ENCODE data around the gene MAN2B2. TPM values are rescaled to one million over a fixed set of nuclear protein-coding genes. Genes with fewer than 3 reads are reported as not detected.

The MAN2B2 gene
- total RNA-seq, 1 donor from 2014 or later = 24.2 TPM

DNA sequence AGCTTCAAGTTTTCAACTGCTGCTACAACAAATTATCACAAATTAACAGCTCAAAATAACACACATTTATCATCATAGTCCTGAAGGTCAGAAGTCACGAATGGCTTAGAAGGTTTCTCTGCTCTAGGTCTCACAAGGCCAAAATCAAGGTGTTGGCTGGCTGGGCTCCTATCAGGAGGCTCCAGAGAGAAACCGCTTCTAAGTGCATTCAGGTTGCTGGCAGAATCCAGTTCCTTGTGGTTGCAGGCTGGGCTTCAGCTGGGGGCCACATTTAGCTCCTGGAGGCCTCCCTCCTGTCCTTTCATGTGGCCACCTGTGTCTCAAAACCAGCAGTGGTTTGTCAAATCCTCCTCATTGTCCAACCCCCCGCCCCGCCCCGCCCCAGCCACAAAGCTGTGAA lies 80.9 kb downstream of the MAN2B2 start:
- peaks cover 9% of the 10 kb centered on the region for H3K27me3 Mint-ChIP-seq
- peaks cover 3% of the 10 kb centered on the region for H3K4me1 Mint-ChIP-seq
- intact Hi-C loops (cut with micrococcal nuclease) = no loop called here
- POLR2A ChIA-PET = no interaction called here
- DNase-seq = no peak
- H3K27ac Mint-ChIP-seq = no peak overlapping the region
- ATAC-seq (ENCODE audit: low read depth) = no peak
- H3K9me3 Mint-ChIP-seq = no peaks in the 10 kb centered on the region
- TF ChIP-seq, protein P1, sequence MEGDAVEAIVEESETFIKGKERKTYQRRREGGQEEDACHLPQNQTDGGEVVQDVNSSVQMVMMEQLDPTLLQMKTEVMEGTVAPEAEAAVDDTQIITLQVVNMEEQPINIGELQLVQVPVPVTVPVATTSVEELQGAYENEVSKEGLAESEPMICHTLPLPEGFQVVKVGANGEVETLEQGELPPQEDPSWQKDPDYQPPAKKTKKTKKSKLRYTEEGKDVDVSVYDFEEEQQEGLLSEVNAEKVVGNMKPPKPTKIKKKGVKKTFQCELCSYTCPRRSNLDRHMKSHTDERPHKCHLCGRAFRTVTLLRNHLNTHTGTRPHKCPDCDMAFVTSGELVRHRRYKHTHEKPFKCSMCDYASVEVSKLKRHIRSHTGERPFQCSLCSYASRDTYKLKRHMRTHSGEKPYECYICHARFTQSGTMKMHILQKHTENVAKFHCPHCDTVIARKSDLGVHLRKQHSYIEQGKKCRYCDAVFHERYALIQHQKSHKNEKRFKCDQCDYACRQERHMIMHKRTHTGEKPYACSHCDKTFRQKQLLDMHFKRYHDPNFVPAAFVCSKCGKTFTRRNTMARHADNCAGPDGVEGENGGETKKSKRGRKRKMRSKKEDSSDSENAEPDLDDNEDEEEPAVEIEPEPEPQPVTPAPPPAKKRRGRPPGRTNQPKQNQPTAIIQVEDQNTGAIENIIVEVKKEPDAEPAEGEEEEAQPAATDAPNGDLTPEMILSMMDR (IDR thresholded peaks at IDR 0.05) = no peak
- H3K36me3 Mint-ChIP-seq (ENCODE audit: low read depth) = no peaks in the 10 kb centered on the region
- no peak overlapping the region for H3K4me3 Mint-ChIP-seq
- CTCF ChIA-PET = interaction anchor here (0.6 kb wide), 1 partner anchor 405 kb away, joined by 3 read pairs; no protein-coding TSS in a partner anchor

DNA sequence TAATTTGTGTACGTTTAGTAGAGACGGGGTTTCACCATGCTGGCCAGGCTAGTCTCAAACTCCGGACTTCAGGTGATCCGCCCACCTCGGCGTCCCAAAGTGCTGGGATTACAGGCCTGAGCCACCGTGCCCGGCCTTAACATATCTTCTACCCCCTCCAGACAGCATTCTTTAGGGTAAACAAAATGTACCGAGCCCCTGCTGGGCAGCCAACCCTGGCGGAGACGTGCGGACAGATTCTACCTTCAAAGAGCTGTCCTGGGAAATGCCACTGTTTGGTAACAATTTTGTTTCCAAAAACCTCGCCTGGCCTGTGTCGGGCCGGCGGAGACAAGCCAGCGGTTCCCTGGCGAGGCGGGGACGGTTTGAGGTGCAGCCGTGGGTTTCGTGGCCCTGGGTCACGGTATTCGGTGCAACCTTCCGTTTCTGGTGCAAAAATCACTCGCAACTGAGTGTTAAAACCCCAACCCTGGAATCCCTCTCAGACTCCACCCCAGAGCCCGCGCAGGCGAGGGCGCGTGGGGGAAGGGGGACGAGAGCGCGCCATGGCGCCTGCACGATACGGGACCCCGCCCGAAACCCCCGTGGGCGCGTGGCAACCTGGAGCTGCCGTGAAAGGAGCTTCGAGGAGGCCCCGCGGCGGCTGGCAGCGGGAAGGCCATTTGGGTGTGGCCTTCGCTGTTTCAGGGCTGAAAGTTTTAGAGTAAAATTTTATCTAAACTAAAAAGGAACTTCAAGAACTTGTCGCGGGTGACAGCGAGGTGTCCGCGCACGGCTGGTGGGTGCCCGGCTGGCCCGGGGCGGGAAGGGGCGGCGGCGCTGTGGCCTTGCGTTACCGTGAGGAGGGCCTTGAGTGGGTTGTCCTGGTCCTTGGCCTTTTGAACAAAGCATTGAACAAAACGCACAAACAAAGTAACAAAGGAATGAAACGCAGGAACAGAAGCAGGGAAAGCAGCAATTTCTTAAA lies 82.5 kb downstream of the MAN2B2 start:
- POLR2A ChIA-PET = interaction anchor here (1.0 to 3.1 kb wide), 2 partner anchors 16 to 52 kb away, joined by 4 to 29 read pairs; partner anchors contain the start of gene MRFAP1
- no peak for ATAC-seq (ENCODE audit: low read depth)
- Mint-ChIP-seq H3K27ac (no peak overlapping the region), H3K4me1 (peaks cover 3% of the 10 kb centered on the region), H3K9me3 (no peaks in the 10 kb centered on the region), H3K4me3 (no peak overlapping the region), H3K36me3 (ENCODE audit: low read depth) (no peaks in the 10 kb centered on the region), H3K27me3 (peaks cover 16% of the 10 kb centered on the region)
- no peak for DNase-seq
- TF ChIP-seq, protein P1 (IDR thresholded peaks at IDR 0.05) = no peak
- CTCF ChIA-PET = no interaction called here
- intact Hi-C loops (cut with micrococcal nuclease) = loop anchor here (2.0 kb wide), 1 partner anchor 17 kb away; the partner anchor contains the start of gene MRFAP1

DNA sequence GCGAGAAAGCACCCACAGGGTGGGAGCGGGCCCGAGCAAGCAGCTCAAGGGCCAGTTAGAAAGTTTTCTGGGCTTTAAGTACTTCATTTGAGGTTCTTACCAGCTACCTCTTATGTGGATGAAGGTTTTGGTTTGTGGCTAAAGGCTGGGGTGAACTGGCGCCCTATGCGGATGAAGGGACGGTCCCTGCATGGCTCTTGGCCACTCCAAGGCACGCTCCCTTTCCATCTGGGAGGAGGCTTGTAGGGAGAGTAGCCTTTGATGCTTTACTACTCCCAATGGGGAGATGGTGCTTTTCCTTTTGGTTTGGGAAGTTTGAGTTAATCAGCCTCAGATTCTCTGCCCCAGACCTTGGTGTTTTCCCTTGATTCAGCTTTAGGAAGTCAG lies 83.2 kb downstream of the MAN2B2 start:
- peaks cover 18% of the 10 kb centered on the region for H3K27me3 Mint-ChIP-seq
- DNase-seq (no peak), ATAC-seq (ENCODE audit: low read depth) (no peak)
- no peak overlapping the region for H3K27ac Mint-ChIP-seq
- peaks cover 3% of the 10 kb centered on the region for H3K4me1 Mint-ChIP-seq
- TF ChIP-seq, protein P1 (IDR thresholded peaks at IDR 0.05) = no peak
- POLR2A ChIA-PET = interaction anchor here (1.0 to 3.1 kb wide), 4 partner anchors 12 to 51 kb away, joined by 3 to 29 read pairs (median 8); partner anchors contain the start of gene MRFAP1
- CTCF ChIA-PET = no interaction called here
- H3K4me3 Mint-ChIP-seq = peak overlapping the region; percentile 71
- H3K9me3 Mint-ChIP-seq = no peaks in the 10 kb centered on the region
- intact Hi-C loops (cut with micrococcal nuclease) = loop anchor here (2.0 kb wide), 1 partner anchor 17 kb away; the partner anchor contains the start of gene MRFAP1
- H3K36me3 Mint-ChIP-seq (ENCODE audit: low read depth) = no peaks in the 10 kb centered on the region

DNA sequence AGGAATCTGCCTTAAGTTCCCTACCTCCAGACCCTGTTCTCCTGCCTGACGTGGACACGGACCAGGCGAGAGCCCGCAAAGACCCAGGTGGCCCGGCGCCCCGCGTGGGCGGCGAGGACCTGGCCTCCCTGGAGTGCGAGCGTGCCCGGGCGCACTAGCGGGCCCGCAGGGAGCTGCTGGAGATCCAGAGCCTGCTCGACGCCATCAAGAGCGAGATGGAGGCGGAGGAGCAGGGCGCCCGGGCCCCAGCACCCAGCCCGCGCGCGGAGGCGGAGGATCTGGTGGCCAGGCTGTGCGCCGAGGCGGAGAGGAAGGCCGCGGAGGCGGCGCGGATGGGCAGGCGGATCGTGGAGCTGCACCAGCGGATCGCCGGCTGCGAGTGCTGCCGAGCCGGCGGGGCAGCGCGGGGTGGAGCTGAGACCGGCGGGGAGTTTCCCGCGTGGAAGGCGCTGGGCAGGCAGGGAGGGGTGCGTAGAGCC lies 83.6 kb downstream of the MAN2B2 start:
- DNase-seq (no peak), ATAC-seq (ENCODE audit: low read depth) (peak; percentile 81)
- Mint-ChIP-seq H3K36me3 (ENCODE audit: low read depth) (no peaks in the 10 kb centered on the region), H3K27ac (no peak overlapping the region), H3K4me1 (peaks cover 3% of the 10 kb centered on the region), H3K4me3 (peak overlapping the region; percentile 71), H3K9me3 (no peaks in the 10 kb centered on the region), H3K27me3 (peaks cover 18% of the 10 kb centered on the region)
- TF ChIP-seq, protein P1 (IDR thresholded peaks at IDR 0.05) = no peak
- ChIA-PET CTCF (no interaction called here), POLR2A (interaction anchor here (1.0 to 3.1 kb wide), 4 partner anchors 12 to 50 kb away, joined by 3 to 29 read pairs (median 8); partner anchors contain the start of gene MRFAP1)
- intact Hi-C loops (cut with micrococcal nuclease) = loop anchor here (2.0 kb wide), 1 partner anchor 18 kb away; the partner anchor contains the start of gene MRFAP1

DNA sequence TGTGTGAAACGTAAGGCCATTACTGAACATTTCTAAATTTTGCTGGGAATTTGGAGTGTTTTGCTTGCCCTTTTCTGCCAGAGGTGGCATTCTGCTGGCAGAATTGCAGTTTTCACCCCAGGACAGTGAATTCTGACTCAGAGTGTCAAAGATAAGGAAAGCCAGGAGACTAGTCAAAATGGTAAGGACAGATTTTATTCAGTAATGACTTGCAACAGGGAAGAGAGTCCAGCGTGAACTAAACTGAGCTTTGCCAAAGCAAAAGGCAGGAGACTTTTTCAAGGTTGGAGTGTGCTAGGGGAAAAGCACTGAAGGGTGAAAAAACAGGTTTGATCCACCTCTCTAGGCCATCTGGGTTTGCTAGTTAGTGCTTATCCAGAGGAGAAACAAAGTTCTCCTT lies 84.9 kb downstream of the MAN2B2 start:
- H3K27ac Mint-ChIP-seq = no peak overlapping the region
- H3K36me3 Mint-ChIP-seq (ENCODE audit: low read depth) = no peaks in the 10 kb centered on the region
- H3K27me3 Mint-ChIP-seq = peaks cover 18% of the 10 kb centered on the region
- CTCF ChIA-PET = no interaction called here
- peaks cover 3% of the 10 kb centered on the region for H3K4me1 Mint-ChIP-seq
- TF ChIP-seq, protein P1 (IDR thresholded peaks at IDR 0.05) = no peak
- ATAC-seq (ENCODE audit: low read depth) = no peak
- intact Hi-C loops (cut with micrococcal nuclease) = loop anchor here (2.0 kb wide), 1 partner anchor 19 kb away; the partner anchor contains the start of gene MRFAP1
- H3K4me3 Mint-ChIP-seq = no peak overlapping the region
- POLR2A ChIA-PET = interaction anchor here (3.1 kb wide), 1 partner anchor 18 kb away, joined by 29 read pairs; the partner anchor contains the start of gene MRFAP1
- no peaks in the 10 kb centered on the region for H3K9me3 Mint-ChIP-seq
- DNase-seq = no peak
